ENCODE measurements around the gene GAS2L1. TPM values are rescaled to one million over a fixed set of nuclear protein-coding genes. Genes with fewer than 3 reads are reported as not detected.

GAS2L1 gene
- polyA plus RNA-seq, 2 of the 4 experiments (the other 2 are of a cell fraction), result 7.6 to 17.2 TPM

DNA sequence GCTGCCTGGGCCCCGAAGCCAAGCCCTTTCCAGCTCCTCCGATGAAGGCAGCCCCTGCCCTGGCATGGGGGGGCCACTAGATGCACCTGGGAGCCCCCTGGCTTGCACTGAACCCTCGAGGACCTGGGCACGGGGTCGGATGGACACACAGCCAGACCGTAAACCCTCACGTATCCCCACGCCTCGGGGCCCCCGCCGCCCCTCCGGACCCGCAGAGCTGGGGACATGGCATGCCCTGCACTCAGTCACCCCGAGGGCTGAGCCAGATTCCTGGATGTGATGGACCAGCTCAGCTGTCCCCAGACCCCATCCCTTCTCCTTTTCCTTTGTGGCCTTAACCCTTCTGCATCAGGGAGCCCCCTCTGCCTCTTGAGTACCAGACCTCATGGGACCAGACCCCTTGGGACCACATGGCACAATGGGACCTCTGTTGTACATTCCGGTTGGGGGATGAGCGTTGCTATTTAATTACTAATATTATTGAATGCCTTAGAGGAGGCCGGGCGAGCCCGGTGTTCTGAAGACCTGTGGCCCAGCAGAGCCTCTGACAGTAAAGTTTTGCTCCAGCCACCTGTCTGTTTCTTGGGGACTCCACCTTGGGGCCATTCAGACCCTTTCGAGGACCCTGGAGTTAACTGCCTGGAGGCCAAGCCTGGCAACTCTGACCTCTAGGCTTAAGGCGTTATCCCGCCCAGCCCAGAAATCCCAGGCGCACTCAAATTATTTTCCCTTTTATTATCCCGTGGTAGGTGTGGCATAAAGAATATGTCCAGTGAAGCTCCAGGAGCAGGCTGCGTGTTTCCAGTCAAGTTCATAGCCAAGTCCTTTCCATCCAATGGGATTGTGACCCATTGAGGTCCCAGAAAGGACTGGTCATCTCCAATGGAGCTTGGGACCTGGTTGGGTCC, 6.0 kb downstream of the GAS2L1 start:
- TF ChIP-seq CBX8 (IDR thresholded peaks at IDR 0.05) (no peak), POLR2A (IDR thresholded peaks at IDR 0.05; ENCODE audit: low read length) (no peak), RCOR1 (IDR thresholded peaks at IDR 0.05; ENCODE audit: low read depth, low read length) (no peak), MAX (IDR thresholded peaks at IDR 0.05) (no peak), EHF (CRISPR knock-in tag; IDR thresholded peaks at IDR 0.05) (no peak), ZSCAN20 (CRISPR knock-in tag; IDR thresholded peaks at IDR 0.05) (no peak), KDM5A (IDR thresholded peaks at IDR 0.05) (no peak)
- TF ChIP-seq, protein P1, sequence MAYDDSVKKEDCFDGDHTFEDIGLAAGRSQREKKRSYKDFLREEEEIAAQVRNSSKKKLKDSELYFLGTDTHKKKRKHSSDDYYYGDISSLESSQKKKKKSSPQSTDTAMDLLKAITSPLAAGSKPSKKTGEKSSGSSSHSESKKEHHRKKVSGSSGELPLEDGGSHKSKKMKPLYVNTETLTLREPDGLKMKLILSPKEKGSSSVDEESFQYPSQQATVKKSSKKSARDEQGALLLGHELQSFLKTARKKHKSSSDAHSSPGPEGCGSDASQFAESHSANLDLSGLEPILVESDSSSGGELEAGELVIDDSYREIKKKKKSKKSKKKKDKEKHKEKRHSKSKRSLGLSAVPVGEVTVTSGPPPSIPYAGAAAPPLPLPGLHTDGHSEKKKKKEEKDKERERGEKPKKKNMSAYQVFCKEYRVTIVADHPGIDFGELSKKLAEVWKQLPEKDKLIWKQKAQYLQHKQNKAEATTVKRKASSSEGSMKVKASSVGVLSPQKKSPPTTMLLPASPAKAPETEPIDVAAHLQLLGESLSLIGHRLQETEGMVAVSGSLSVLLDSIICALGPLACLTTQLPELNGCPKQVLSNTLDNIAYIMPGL (CRISPR knock-in tag; IDR thresholded peaks at IDR 0.05; ENCODE audit: borderline replicate concordance), result no peak
- no peak overlapping the region for H3K27ac ChIP-seq
- CTCF ChIA-PET, result interaction anchor here (0.6 to 2.9 kb wide), 8 partner anchors 8 to 47 kb away, joined by 3 to 13 read pairs (median 4); no protein-coding TSS in a partner anchor
- 94% methylated on average over 22 of the region's 25 CpGs for WGBS (ENCODE audit: missing lambda C conversion rate)
- no peaks in the 10 kb centered on the region for H3K9me3 ChIP-seq
- FAIRE-seq, result no peak
- POLR2A ChIA-PET, result no interaction called here
- no peak overlapping the region for H3K4me3 ChIP-seq
- no peak for ATAC-seq
- DNase-seq (ENCODE audit: low read depth in 1 of 2, low spot score in 1 of 2), result no peak
- no peak overlapping the region for H3K4me2 ChIP-seq
- H3K4me1 ChIP-seq, result peaks cover 46% of the 10 kb centered on the region

- POLR2A ChIA-PET, result no interaction called here
- no peaks in the 10 kb centered on the region for H3K9me3 ChIP-seq
- H3K4me3 ChIP-seq, result no peak overlapping the region
- H3K4me1 ChIP-seq, result peaks cover 40% of the 10 kb centered on the region
- peak in 1 of 2 experiments; percentile 70 for DNase-seq (ENCODE audit: low read depth in 1 of 2, low spot score in 1 of 2)
- TF ChIP-seq, protein P2, sequence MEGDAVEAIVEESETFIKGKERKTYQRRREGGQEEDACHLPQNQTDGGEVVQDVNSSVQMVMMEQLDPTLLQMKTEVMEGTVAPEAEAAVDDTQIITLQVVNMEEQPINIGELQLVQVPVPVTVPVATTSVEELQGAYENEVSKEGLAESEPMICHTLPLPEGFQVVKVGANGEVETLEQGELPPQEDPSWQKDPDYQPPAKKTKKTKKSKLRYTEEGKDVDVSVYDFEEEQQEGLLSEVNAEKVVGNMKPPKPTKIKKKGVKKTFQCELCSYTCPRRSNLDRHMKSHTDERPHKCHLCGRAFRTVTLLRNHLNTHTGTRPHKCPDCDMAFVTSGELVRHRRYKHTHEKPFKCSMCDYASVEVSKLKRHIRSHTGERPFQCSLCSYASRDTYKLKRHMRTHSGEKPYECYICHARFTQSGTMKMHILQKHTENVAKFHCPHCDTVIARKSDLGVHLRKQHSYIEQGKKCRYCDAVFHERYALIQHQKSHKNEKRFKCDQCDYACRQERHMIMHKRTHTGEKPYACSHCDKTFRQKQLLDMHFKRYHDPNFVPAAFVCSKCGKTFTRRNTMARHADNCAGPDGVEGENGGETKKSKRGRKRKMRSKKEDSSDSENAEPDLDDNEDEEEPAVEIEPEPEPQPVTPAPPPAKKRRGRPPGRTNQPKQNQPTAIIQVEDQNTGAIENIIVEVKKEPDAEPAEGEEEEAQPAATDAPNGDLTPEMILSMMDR (IDR thresholded peaks at IDR 0.05), result peak; percentile 28; the same call in 2 of the 3 replicates
- no peak for TF ChIP-seq POLR2A (IDR thresholded peaks at IDR 0.05; ENCODE audit: low read length)
- TF ChIP-seq GATA3 (IDR thresholded peaks at IDR 0.05; ENCODE audit: borderline replicate concordance), result no peak
- no peak for TF ChIP-seq CHD4 (IDR thresholded peaks at IDR 0.05; ENCODE audit: borderline replicate concordance)
- TF ChIP-seq, protein P3, sequence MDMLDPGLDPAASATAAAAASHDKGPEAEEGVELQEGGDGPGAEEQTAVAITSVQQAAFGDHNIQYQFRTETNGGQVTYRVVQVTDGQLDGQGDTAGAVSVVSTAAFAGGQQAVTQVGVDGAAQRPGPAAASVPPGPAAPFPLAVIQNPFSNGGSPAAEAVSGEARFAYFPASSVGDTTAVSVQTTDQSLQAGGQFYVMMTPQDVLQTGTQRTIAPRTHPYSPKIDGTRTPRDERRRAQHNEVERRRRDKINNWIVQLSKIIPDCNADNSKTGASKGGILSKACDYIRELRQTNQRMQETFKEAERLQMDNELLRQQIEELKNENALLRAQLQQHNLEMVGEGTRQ (IDR thresholded peaks at IDR 0.05), result peak; percentile 31; the same call in 1 of the 2 replicates
- TF ChIP-seq HDAC2 (IDR thresholded peaks at IDR 0.05), result no peak
- no peak for TF ChIP-seq RARB (CRISPR knock-in tag; IDR thresholded peaks at IDR 0.05)
- TF ChIP-seq EHMT2 (IDR thresholded peaks at IDR 0.05; ENCODE audit: low read depth), result no peak
- no peak for TF ChIP-seq ESRRA (IDR thresholded peaks at IDR 0.05; ENCODE audit: borderline replicate concordance, low read length)
- TF ChIP-seq RCOR1 (IDR thresholded peaks at IDR 0.05; ENCODE audit: low read depth, low read length), result no peak
- TF ChIP-seq PBX3 (IDR thresholded peaks at IDR 0.05), result no peak
- CTCF ChIA-PET, result interaction anchor here (0.6 to 2.9 kb wide), 11 partner anchors 8 to 46 kb away, joined by 3 to 13 read pairs (median 4); no protein-coding TSS in a partner anchor
- no peak overlapping the region for H3K27ac ChIP-seq
- ATAC-seq, result peak in 1 of 2 experiments; percentile 8; a peak in 3 of 6 replicates
- 67% methylated on average over 25 of the region's 44 CpGs for WGBS (ENCODE audit: missing lambda C conversion rate)
- no peak overlapping the region for H3K4me2 ChIP-seq
- no peak for FAIRE-seq
Observed at GRCh38 chr22:29313126-29313575, 6.7 kb downstream of the GAS2L1 start.

Data from A549 (cell line).